H1 (cell line): ENCODE results near the gene GJC3. TPM values are rescaled to one million over a fixed set of nuclear protein-coding genes. Genes with fewer than 3 reads are reported as not detected.

Experiments used
- SIX5 ChIP-seq: IDR thresholded peaks from 2 replicates; pipeline ENCODE4 v1.6.1; 2011; ENCODE audit warnings: mild to moderate bottlenecking, low read depth, low read length
- SP1 ChIP-seq: IDR thresholded peaks from 2 replicates; pipeline ENCODE4 v1.6.1; 2011; ENCODE audit warnings: low read depth, low read length
- polyA plus RNA-seq, 7 experiments: library from polyadenylated mRNA; depleted of rRNA in 3 of 7; stranded (reverse) in 5 of 7; unstranded in 2 of 7; fragments of >200 nt in 5 of 7; fragments of 200-250 nt in 2 of 7; gene quantifications; 1 replicate in 5 of 7; 2 replicates in 1 of 7; 4 replicates in 1 of 7; pipeline versions ENCODE4 v1.2.1 to v1.2.3, GENCODE V29; 2011 to 2013; ENCODE audit warnings: missing spikeins in 2 of 7, mixed read lengths in 2 of 7
- total RNA-seq: library from RNA; stranded (reverse); fragmentation: NEBNext Ultra II Directional; extraction: Animal tissue kit (Norgen Biotek cat#: 25700); gene quantifications from 2 replicates; pipeline ENCODE4 v1.2.1, GENCODE V29; 2021

The GJC3 gene
- total and polyA plus RNA-seq, 2 of the 8 experiments (the other 6 are each of a cell fraction or from before 2014, with no cell fraction given) = 2.7 to 3.0 TPM

DNA sequence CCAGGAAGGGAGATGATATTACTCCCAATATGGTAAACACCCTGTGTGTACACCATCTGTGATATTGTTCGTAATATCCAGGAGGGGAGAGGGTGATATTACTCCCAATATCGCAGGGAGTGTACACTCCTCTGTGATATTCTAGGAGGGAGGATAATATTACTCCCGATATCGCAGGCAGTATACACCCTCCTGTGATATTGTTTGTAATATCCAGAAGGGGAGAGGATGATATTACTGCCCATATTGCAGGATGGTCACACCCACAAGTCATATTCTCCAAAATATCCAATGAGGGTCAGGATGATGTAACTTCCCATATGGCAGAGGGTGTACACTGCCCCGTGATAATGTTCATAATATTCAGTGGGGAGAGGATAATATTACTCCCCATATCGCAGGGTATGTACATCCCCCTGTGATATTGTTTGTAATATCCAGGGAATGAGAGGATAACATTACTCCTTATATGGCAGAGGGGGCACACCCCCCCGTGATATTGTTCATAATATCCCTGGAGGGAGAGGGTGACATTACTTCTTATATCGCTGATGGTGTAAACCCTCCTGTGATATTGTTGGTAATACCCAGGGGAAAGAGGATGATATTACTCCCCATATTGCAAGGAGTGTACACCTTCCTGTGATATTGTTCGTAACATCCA lies 29.3 kb upstream of the GJC3 start (continued):
- no peak for TF ChIP-seq SP1
- no peak for TF ChIP-seq SIX5
- TF ChIP-seq, all 59 proteins: peak for 0
